ENCODE results near the gene C5.
"Not testable (repeated sequence)": the region's sequence is repeated elsewhere in the genome, so short reads cannot be mapped to it uniquely, and the experiment has no call there.

Gene C5

GRCh38 chr9:121050128-121050988 lies at the start of gene C5:
TSS of gene C5 (minus strand) at chr9:121050275. CDS start at chr9:121050246, 29 bp downstream.
- H3F3A ChIP-seq (ENCODE audit: insufficient read depth, low read length) = no peaks in the 10 kb centered on the region
- H3K9me3 ChIP-seq (replicated peaks; ENCODE audit: insufficient read depth, low read length) = no peaks in the 10 kb centered on the region
- H3K27ac ChIP-seq (ENCODE audit: low read length) = no peak within 1 kb of the TSS
- no peaks in the 10 kb centered on the region for H4K20me1 ChIP-seq (ENCODE audit: insufficient read depth, low read length)
- no peaks in the 10 kb centered on the region for H3K79me2 ChIP-seq (ENCODE audit: low read length)
- H3K4me3 ChIP-seq (ENCODE audit: low read length) = no peak within 1 kb of the TSS
- H3K36me3 ChIP-seq (replicated peaks; ENCODE audit: insufficient read depth, low read length) = no peaks in the 10 kb centered on the region
- H3K9me2 ChIP-seq (replicated peaks; ENCODE audit: insufficient read depth, low read length) = no peaks in the 10 kb centered on the region
- H3K4me1 ChIP-seq (ENCODE audit: low read length) = no peaks in the 10 kb centered on the region
- TF ChIP-seq CTCF (IDR thresholded peaks at IDR 0.05; ENCODE audit: low read length) = no peak
- no peak for TF ChIP-seq EZH2phosphoT487 (IDR thresholded peaks at IDR 0.05; ENCODE audit: low read length)
- no peak for TF ChIP-seq EZH2 (optimal IDR thresholded peaks at IDR 0.05; ENCODE audit: low read depth, low read length)
- H3K4me2 ChIP-seq (ENCODE audit: low read depth, low read length) = no peak within 1 kb of the TSS
- H3K27me3 ChIP-seq (replicated peaks; ENCODE audit: insufficient read depth, low read length) = no peaks in the 10 kb centered on the region
- no peak within 1 kb of the TSS for H3K9ac ChIP-seq (ENCODE audit: low read length)
- no peak for DNase-seq
- no peak within 1 kb of the TSS for H2AFZ ChIP-seq (ENCODE audit: low read length)

GRCh38 chr9:121098567-121099198 lies 48.6 kb upstream of the C5 start:
- DNase-seq = no peak
- Histone ChIP-seq H3K79me2 (ENCODE audit: low read length) (no peaks in the 10 kb centered on the region), H3K4me2 (ENCODE audit: low read depth, low read length) (no peak overlapping the region), H3K36me3 (replicated peaks; ENCODE audit: insufficient read depth, low read length) (peaks cover 11% of the 10 kb centered on the region; the same call in 1 of the 2 replicates), H3K27ac (ENCODE audit: low read length) (no peak overlapping the region), H2AFZ (ENCODE audit: low read length) (no peak overlapping the region), H4K20me1 (ENCODE audit: insufficient read depth, low read length) (no peaks in the 10 kb centered on the region), H3K4me3 (ENCODE audit: low read length) (no peak overlapping the region), H3K4me1 (ENCODE audit: low read length) (no peaks in the 10 kb centered on the region), H3K9me2 (replicated peaks; ENCODE audit: insufficient read depth, low read length) (no peaks in the 10 kb centered on the region), H3K9ac (ENCODE audit: low read length) (no peak overlapping the region), H3K9me3 (replicated peaks; ENCODE audit: insufficient read depth, low read length) (no peaks in the 10 kb centered on the region), H3F3A (ENCODE audit: insufficient read depth, low read length) (no peaks in the 10 kb centered on the region), H3K27me3 (replicated peaks; ENCODE audit: insufficient read depth, low read length) (no peaks in the 10 kb centered on the region)
- TF ChIP-seq EZH2 (optimal IDR thresholded peaks at IDR 0.05; ENCODE audit: low read depth, low read length) (no peak), CTCF (IDR thresholded peaks at IDR 0.05; ENCODE audit: low read length) (no peak), EZH2phosphoT487 (IDR thresholded peaks at IDR 0.05; ENCODE audit: low read length) (no peak)

- no peak for DNase-seq
- H3K4me1 ChIP-seq (ENCODE audit: low read length) = no peaks in the 10 kb centered on the region
- no peaks in the 10 kb centered on the region for H3K79me2 ChIP-seq (ENCODE audit: low read length)
- no peaks in the 10 kb centered on the region for H3F3A ChIP-seq (ENCODE audit: insufficient read depth, low read length)
- no peak overlapping the region for H3K4me3 ChIP-seq (ENCODE audit: low read length)
- H2AFZ ChIP-seq (ENCODE audit: low read length) = no peak overlapping the region
- no peak overlapping the region for H3K4me2 ChIP-seq (ENCODE audit: low read depth, low read length)
- H3K9me3 ChIP-seq (replicated peaks; ENCODE audit: insufficient read depth, low read length) = no peaks in the 10 kb centered on the region
- no peaks in the 10 kb centered on the region for H3K27me3 ChIP-seq (replicated peaks; ENCODE audit: insufficient read depth, low read length)
- no peak overlapping the region for H3K9ac ChIP-seq (ENCODE audit: low read length)
- no peak for TF ChIP-seq EZH2 (optimal IDR thresholded peaks at IDR 0.05; ENCODE audit: low read depth, low read length)
- no peak for TF ChIP-seq CTCF (IDR thresholded peaks at IDR 0.05; ENCODE audit: low read length)
- TF ChIP-seq EZH2phosphoT487 (IDR thresholded peaks at IDR 0.05; ENCODE audit: low read length) = no peak
- H3K27ac ChIP-seq (ENCODE audit: low read length) = no peak overlapping the region
- peaks cover 14% of the 10 kb centered on the region for H3K36me3 ChIP-seq (replicated peaks; ENCODE audit: insufficient read depth, low read length)
- H3K9me2 ChIP-seq (replicated peaks; ENCODE audit: insufficient read depth, low read length) = no peaks in the 10 kb centered on the region
- H4K20me1 ChIP-seq (ENCODE audit: insufficient read depth, low read length) = no peaks in the 10 kb centered on the region
These were observed 45.0 kb upstream of the C5 start for GRCh38 chr9:121095057-121095456.

- not testable (repeated sequence) for H2AFZ ChIP-seq (ENCODE audit: low read length); H3F3A ChIP-seq (ENCODE audit: insufficient read depth, low read length); DNase-seq; H3K9me2 ChIP-seq (replicated peaks; ENCODE audit: insufficient read depth, low read length); H3K4me1 ChIP-seq (ENCODE audit: low read length); H3K27ac ChIP-seq (ENCODE audit: low read length); H3K9me3 ChIP-seq (replicated peaks; ENCODE audit: insufficient read depth, low read length); H3K27me3 ChIP-seq (replicated peaks; ENCODE audit: insufficient read depth, low read length); H3K4me2 ChIP-seq (ENCODE audit: low read depth, low read length); H4K20me1 ChIP-seq (ENCODE audit: insufficient read depth, low read length); H3K79me2 ChIP-seq (ENCODE audit: low read length); H3K36me3 ChIP-seq (replicated peaks; ENCODE audit: insufficient read depth, low read length); H3K4me3 ChIP-seq (ENCODE audit: low read length); H3K9ac ChIP-seq (ENCODE audit: low read length)
These were observed 40.7 kb upstream of the C5 start for GRCh38 chr9:121090743-121091142.

Measured in MM.1S (cell line).